DMS53 treated with DMSO at 0.1 percent for 48 hours (cell line): ENCODE data around the gene PPFIA2.

Experiments used
- DNase-seq: peaks from one replicate; lab custom pipeline; 2025; ENCODE audit not compliant: unreplicated experiment; lab: John Stamatoyannopoulos, UW

The PPFIA2 gene

GRCh38 chr12:81564237-81564636 lies 194.9 kb downstream of the PPFIA2 start:
- DNase-seq = no peak

- DNase-seq = no peak
These were observed 201.1 kb downstream of the PPFIA2 start for GRCh38 chr12:81558031-81558430.

GRCh38 chr12:81546811-81547210 lies 212.3 kb downstream of the PPFIA2 start:
- no peak for DNase-seq

GRCh38 chr12:81543621-81544139 lies 215.5 kb downstream of the PPFIA2 start:
- no peak for DNase-seq

- no peak for DNase-seq
These were observed 216.8 kb downstream of the PPFIA2 start for GRCh38 chr12:81542065-81543010.

GRCh38 chr12:81541121-81541520 lies 218.0 kb downstream of the PPFIA2 start:
- no peak for DNase-seq

- no peak for DNase-seq
These were observed 219.9 kb downstream of the PPFIA2 start for GRCh38 chr12:81539279-81539678.

GRCh38 chr12:81533054-81533453 lies 226.1 kb downstream of the PPFIA2 start:
- no peak for DNase-seq

GRCh38 chr12:81530352-81530751 lies 228.8 kb downstream of the PPFIA2 start:
- no peak for DNase-seq

- DNase-seq = peak; percentile 90
These were observed 238.8 kb downstream of the PPFIA2 start for GRCh38 chr12:81520064-81520945.

- peak; percentile 96 for DNase-seq
These were observed 240.5 kb downstream of the PPFIA2 start for GRCh38 chr12:81518638-81519037.

GRCh38 chr12:81517296-81517695 lies 241.9 kb downstream of the PPFIA2 start:
- no peak for DNase-seq

- peak; percentile 55 for DNase-seq
These were observed 256.0 kb downstream of the PPFIA2 start for GRCh38 chr12:81502912-81503695.

- DNase-seq = no peak
These were observed 258.4 kb downstream of the PPFIA2 start for GRCh38 chr12:81500788-81501187.

GRCh38 chr12:81499809-81500208 lies 259.3 kb downstream of the PPFIA2 start:
- no peak for DNase-seq

GRCh38 chr12:81492131-81492720 lies 266.9 kb downstream of the PPFIA2 start:
- DNase-seq = no peak

GRCh38 chr12:81472934-81473333 lies 286.2 kb downstream of the PPFIA2 start:
- no peak for DNase-seq

- no peak for DNase-seq
These were observed 288.2 kb downstream of the PPFIA2 start for GRCh38 chr12:81470923-81471322.

GRCh38 chr12:81468206-81468605 lies 290.9 kb downstream of the PPFIA2 start:
- DNase-seq = no peak

GRCh38 chr12:81465876-81466275 lies 293.3 kb downstream of the PPFIA2 start:
- DNase-seq = no peak
